B cell (primary cell): ENCODE data around the gene SLC4A5. TPM values are rescaled to one million over a fixed set of nuclear protein-coding genes. Genes with fewer than 3 reads are reported as not detected.

ENCODE experiments used
- ATAC-seq: fragments of 200-7000 bp; cut with Tn5 transposase; one replicate; pipeline ENCODE4 v1.10.0; 2021; ENCODE audit warnings: low read depth, mild to moderate bottlenecking, moderate number of reproducible peaks, moderate library complexity
- CTCF ChIA-PET: fragments of 350-600 bp; sonication (Branson Sonifier 250); formaldehyde crosslinking; loops from one replicate; lab custom pipeline; 2021; ENCODE audit warnings: antibody characterized with exemption, inconsistent platforms; lab: Charles Lee
- POLR2A ChIA-PET: fragments of 350-600 bp; sonication (Branson Sonifier 250); formaldehyde crosslinking; loops from one replicate; lab custom pipeline; 2021; ENCODE audit warnings: antibody characterized with exemption; lab: Charles Lee
- DNase-seq: peaks from one replicate; pipeline ENCODE4 v3.0.0; 2013
- H2AFZ ChIP-seq: 2 replicates; pipeline ENCODE4 v1.6.1; 2012; ENCODE audit warnings: mild to moderate bottlenecking, low read depth, low read length; ENCODE audit not compliant: insufficient read depth, poor library complexity, severe bottlenecking
- H3K27ac ChIP-seq, 2 donors: 1 replicate in 1 of 2; 2 replicates in 1 of 2; pipeline ENCODE4 v1.5.1; 2012 to 2013; ENCODE audit warnings: low read length in 2 of 2, mild to moderate bottlenecking in 2 of 2, moderate library complexity in 1 of 2
- H3K27me3 ChIP-seq, 4 experiments: fragments of 200-600 bp in 1 of 4; sonication (generic) in 1 of 4; replicated peaks in 1 of 4; 1 replicate in 2 of 4; 2 replicates in 2 of 4; pipeline versions ENCODE4 v1.6.1 to v1.7.0; 2013 to 2016; ENCODE audit warnings: low read length in 3 of 4, mild to moderate bottlenecking in 2 of 4, mixed read lengths in 1 of 4, moderate library complexity in 1 of 4; ENCODE audit not compliant: insufficient read depth in 4 of 4, control insufficient read depth in 3 of 4; ENCODE audit errors: control extremely low read depth in 1 of 4
- H3K36me3 ChIP-seq, 2 experiments: replicated peaks in 1 of 2; 1 replicate in 1 of 2; 2 replicates in 1 of 2; pipeline versions ENCODE4 v1.6.1 to v1.7.1; 2013; ENCODE audit warnings: low read length in 1 of 2; ENCODE audit not compliant: insufficient read depth in 2 of 2, control insufficient read depth in 1 of 2; ENCODE audit errors: control extremely low read depth in 1 of 2, extremely low read depth in 1 of 2
- H3K4me1 ChIP-seq, 2 donors: fragments of 200-600 bp in 1 of 2; sonication (generic) in 1 of 2; 1 replicate in 1 of 2; 2 replicates in 1 of 2; pipeline versions ENCODE4 v1.5.1 to v1.6.1; 2013 to 2017; ENCODE audit warnings: low read length in 2 of 2; ENCODE audit not compliant: control insufficient read depth in 2 of 2, insufficient read depth in 2 of 2
- H3K4me2 ChIP-seq: replicated peaks from 2 replicates; pipeline ENCODE3; 2012; ENCODE audit warnings: mild to moderate bottlenecking, low read depth, low read length; ENCODE audit not compliant: poor library complexity, severe bottlenecking
- H3K4me3 ChIP-seq, 5 experiments: fragments of 200-600 bp in 1 of 5; sonication (generic) in 1 of 5; 1 replicate in 3 of 5; 2 replicates in 2 of 5; pipeline versions ENCODE4 v1.5.1 to v1.7.0; 2011 to 2016; ENCODE audit warnings: low read length in 4 of 5, mild to moderate bottlenecking in 4 of 5, low read depth in 2 of 5, control low read depth in 1 of 5, moderate library complexity in 1 of 5; ENCODE audit not compliant: insufficient read depth in 1 of 5; ENCODE audit errors: control extremely low read depth in 1 of 5, extremely low read depth in 1 of 5
- H3K79me2 ChIP-seq: fragments of 200-600 bp; sonication (generic); one replicate; pipeline ENCODE4 v1.6.0; 2016; ENCODE audit warnings: low read length; ENCODE audit not compliant: control insufficient read depth, insufficient read depth
- H3K9ac ChIP-seq: fragments of 200-600 bp; sonication (generic); 2 replicates; pipeline ENCODE4 v1.6.1; 2017; ENCODE audit warnings: mild to moderate bottlenecking, low read length, moderate library complexity
- H3K9me3 ChIP-seq, 3 donors: one replicate each; pipeline versions ENCODE4 v1.6.1 to v1.7.1; 2013; ENCODE audit warnings: low read length in 2 of 3; ENCODE audit not compliant: control insufficient read depth in 2 of 3, insufficient read depth in 1 of 3; ENCODE audit errors: control extremely low read depth in 1 of 3
- H4K20me1 ChIP-seq: 2 replicates; pipeline ENCODE4 v1.6.0; 2012; ENCODE audit warnings: mild to moderate bottlenecking, low read length; ENCODE audit not compliant: insufficient read depth, control insufficient read depth, poor library complexity, severe bottlenecking
- H3K27ac Mint-ChIP-seq: one replicate; pipeline ENCODE4 v1.8.0; 2021; ENCODE audit warnings: mixed read lengths
- H3K27me3 Mint-ChIP-seq: one replicate; pipeline ENCODE4 v1.8.0; 2021; ENCODE audit warnings: mixed read lengths
- H3K4me1 Mint-ChIP-seq: one replicate; pipeline ENCODE4 v1.8.0; 2021; ENCODE audit warnings: mixed read lengths
- H3K4me3 Mint-ChIP-seq: one replicate; pipeline ENCODE4 v1.8.0; 2021; ENCODE audit warnings: mixed read lengths
- H3K9me3 Mint-ChIP-seq: one replicate; pipeline ENCODE4 v1.8.0; 2022; ENCODE audit warnings: mixed read lengths; ENCODE audit not compliant: insufficient read depth
- CTCF ChIP-seq: fragments of 200-600 bp; IDR thresholded peaks from one replicate; pipeline ENCODE4 v1.8.0; 2022; ENCODE audit warnings: antibody characterized with exemption, mild to moderate bottlenecking
- EZH2 ChIP-seq: IDR thresholded peaks from 2 replicates; pipeline ENCODE4 v1.6.1; 2012; ENCODE audit warnings: borderline replicate concordance, low read depth, mild to moderate bottlenecking, moderate library complexity, low read length; ENCODE audit not compliant: insufficient read depth, poor library complexity, severe bottlenecking
- WGBS: methylation state at CpG from one replicate; pipeline ENCODE4 v1.1.5; 2013; ENCODE audit warnings: missing lambda C conversion rate; ENCODE audit not compliant: insufficient coverage; 5-methylcytosine and 5-hydroxymethylcytosine counted together
- intact Hi-C: fragments of 100-400 bp; cut with micrococcal nuclease; formaldehyde crosslinking; loops from one replicate; pipeline ENCODE4 v1.10.0; 2022
- polyA plus RNA-seq: library from polyadenylated mRNA; depleted of rRNA; stranded (reverse); fragments of >200 nt; gene quantifications from 2 replicates; pipeline ENCODE4 v1.2.3, GENCODE V29; 2012
- total RNA-seq, 2 donors: library from RNA; stranded (reverse); fragments of 120-200 nt in 1 of 2; gene quantifications; 1 replicate in 1 of 2; 2 replicates in 1 of 2; pipeline versions ENCODE4 v1.2.3 to v1.2.4, GENCODE V29; 2013 to 2022

Gene SLC4A5
- total and polyA plus RNA-seq, 2 donors (not counting 1 experiment from before 2014, with no cell fraction given), result 3.3 to 9.7 TPM

DNA sequence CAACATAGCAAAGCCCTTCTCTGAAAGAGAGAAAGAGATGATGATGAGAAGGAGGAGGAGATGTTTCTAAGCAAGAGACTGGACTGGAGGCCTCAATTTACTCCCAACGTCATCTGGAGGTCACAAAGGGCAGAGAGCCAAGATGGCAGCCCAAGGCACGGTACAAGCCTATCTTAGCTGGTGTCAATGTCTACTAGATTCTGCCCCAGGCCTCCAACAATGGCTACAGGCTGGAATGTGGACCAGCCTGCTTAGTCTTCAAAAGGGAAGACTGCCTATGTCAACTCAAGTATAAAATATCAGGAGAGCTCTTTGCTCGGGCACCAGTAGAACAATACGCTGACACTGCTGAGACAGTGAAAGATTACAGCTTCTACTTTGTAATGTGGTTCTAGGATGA is 6.7 kb upstream of the SLC4A5 start:
- Histone ChIP-seq H3K4me1 (no peaks in the 10 kb centered on the region), H3K79me2 (no peaks in the 10 kb centered on the region), H3K9ac (no peak overlapping the region), H2AFZ (no peak overlapping the region), H3K9me3 (no peaks in the 10 kb centered on the region), H3K27me3 (no peaks in the 10 kb centered on the region), H3K27ac (no peak overlapping the region), H4K20me1 (no peaks in the 10 kb centered on the region), H3K36me3 (no peaks in the 10 kb centered on the region), H3K4me3 (no peak overlapping the region), H3K4me2 (no peak overlapping the region)
- no peak for DNase-seq
- 90% methylated on average over 4 of the region's 4 CpGs for WGBS
- Mint-ChIP-seq H3K4me3 (no peak overlapping the region), H3K4me1 (no peaks in the 10 kb centered on the region), H3K27ac (no peak overlapping the region), H3K27me3 (no peaks in the 10 kb centered on the region), H3K9me3 (no peaks in the 10 kb centered on the region)
- ATAC-seq, result no peak
- ChIA-PET CTCF (no interaction called here), POLR2A (no interaction called here)
- TF ChIP-seq CTCF, result no peak
- no peak for TF ChIP-seq EZH2
- intact Hi-C loops, result no loop called here

- H3K27ac Mint-ChIP-seq, result no peak overlapping the region
- no peak overlapping the region for H3K4me3 Mint-ChIP-seq
- H3K79me2 ChIP-seq, result no peaks in the 10 kb centered on the region
- ChIA-PET CTCF (interaction anchor here (1.0 kb wide), 1 partner anchor 13 kb away, joined by 4 read pairs; no protein-coding TSS in a partner anchor), POLR2A (no interaction called here)
- no peak overlapping the region for H3K27ac ChIP-seq
- no CpG with 5 or more reads among the region's 3 CpGs for WGBS
- DNase-seq, result no peak
- no peaks in the 10 kb centered on the region for H3K27me3 Mint-ChIP-seq
- no peak overlapping the region for H3K4me3 ChIP-seq
- H3K36me3 ChIP-seq, result no peaks in the 10 kb centered on the region
- no peaks in the 10 kb centered on the region for H3K9me3 Mint-ChIP-seq
- no peaks in the 10 kb centered on the region for H3K4me1 Mint-ChIP-seq
- no peaks in the 10 kb centered on the region for H3K4me1 ChIP-seq
- no peak for ATAC-seq
- H2AFZ ChIP-seq, result no peak overlapping the region
- no peak overlapping the region for H3K9ac ChIP-seq
- intact Hi-C loops, result no loop called here
- H3K9me3 ChIP-seq, result no peaks in the 10 kb centered on the region
- no peak for TF ChIP-seq CTCF
- TF ChIP-seq EZH2, result no peak
- H4K20me1 ChIP-seq, result no peaks in the 10 kb centered on the region
- no peaks in the 10 kb centered on the region for H3K27me3 ChIP-seq
- H3K4me2 ChIP-seq, result no peak overlapping the region
Observed at GRCh38 chr2:74347742-74348141, 4.5 kb upstream of the SLC4A5 start.
